H1 (cell line): ENCODE results near the gene VAV2. TPM values are rescaled to one million over a fixed set of nuclear protein-coding genes. Genes with fewer than 3 reads are reported as not detected.

ENCODE experiments used
- CREB1 ChIP-seq: IDR thresholded peaks from 2 replicates; pipeline ENCODE4 v1.6.1; 2012; ENCODE audit warnings: inconsistent platforms
- CTBP2 ChIP-seq: IDR thresholded peaks from 2 replicates; pipeline ENCODE4 v1.7.0; 2011; ENCODE audit warnings: borderline replicate concordance, mild to moderate bottlenecking, moderate library complexity, mixed read lengths, low read length; ENCODE audit not compliant: insufficient read depth, insufficient read length
- POLR2A ChIP-seq, 2 experiments: IDR thresholded peaks; 1 replicate in 1 of 2; 2 replicates in 1 of 2; pipeline ENCODE4 v1.6.1; 2011; ENCODE audit warnings: low read depth in 2 of 2, low read length in 2 of 2, mild to moderate bottlenecking in 2 of 2; ENCODE audit errors: control extremely low read depth in 1 of 2
- polyA plus RNA-seq, 7 experiments: library from polyadenylated mRNA; depleted of rRNA in 3 of 7; stranded (reverse) in 5 of 7; unstranded in 2 of 7; fragments of >200 nt in 5 of 7; fragments of 200-250 nt in 2 of 7; gene quantifications; 1 replicate in 5 of 7; 2 replicates in 1 of 7; 4 replicates in 1 of 7; pipeline versions ENCODE4 v1.2.1 to v1.2.3, GENCODE V29; 2011 to 2013; ENCODE audit warnings: missing spikeins in 2 of 7, mixed read lengths in 2 of 7
- total RNA-seq: library from RNA; stranded (reverse); fragmentation: NEBNext Ultra II Directional; extraction: Animal tissue kit (Norgen Biotek cat#: 25700); gene quantifications from 2 replicates; pipeline ENCODE4 v1.2.1, GENCODE V29; 2021

Gene VAV2
- total and polyA plus RNA-seq, 2 of the 8 experiments (the other 6 are each of a cell fraction or from before 2014, with no cell fraction given) = 13.6 to 37.6 TPM

- no peak for TF ChIP-seq POLR2A (IDR thresholded peaks at IDR 0.05; ENCODE audit: control extremely low read depth in 1 of 2, low read depth in 2 of 2, low read length in 2 of 2)
- TF ChIP-seq CTBP2 = no peak
- TF ChIP-seq CREB1 = no peak
Measured at GRCh38 chr9:133967024-133967741, 24.9 kb downstream of the VAV2 start (continued).
